GM18505 (cell line): Measurements from ENCODE around the gene HTR1D.
"Not testable (repeated sequence)": the region's sequence is repeated elsewhere in the genome, so short reads cannot be mapped to it uniquely, and the experiment has no call there.

ENCODE experiments used
- ATAC-seq: cut with Tn5 transposase; IDR thresholded peaks from one replicate; pipeline ENCODE4 v1.9.1; 2021; ENCODE audit not compliant: unreplicated experiment
- POLR2A ChIP-seq: IDR thresholded peaks from 4 replicates; pipeline ENCODE4 v1.6.1; 2011; ENCODE audit warnings: borderline replicate concordance; ENCODE audit not compliant: insufficient read depth, insufficient read length; ENCODE audit errors: extremely low read depth

Gene HTR1D, protein sequence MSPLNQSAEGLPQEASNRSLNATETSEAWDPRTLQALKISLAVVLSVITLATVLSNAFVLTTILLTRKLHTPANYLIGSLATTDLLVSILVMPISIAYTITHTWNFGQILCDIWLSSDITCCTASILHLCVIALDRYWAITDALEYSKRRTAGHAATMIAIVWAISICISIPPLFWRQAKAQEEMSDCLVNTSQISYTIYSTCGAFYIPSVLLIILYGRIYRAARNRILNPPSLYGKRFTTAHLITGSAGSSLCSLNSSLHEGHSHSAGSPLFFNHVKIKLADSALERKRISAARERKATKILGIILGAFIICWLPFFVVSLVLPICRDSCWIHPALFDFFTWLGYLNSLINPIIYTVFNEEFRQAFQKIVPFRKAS

DNA sequence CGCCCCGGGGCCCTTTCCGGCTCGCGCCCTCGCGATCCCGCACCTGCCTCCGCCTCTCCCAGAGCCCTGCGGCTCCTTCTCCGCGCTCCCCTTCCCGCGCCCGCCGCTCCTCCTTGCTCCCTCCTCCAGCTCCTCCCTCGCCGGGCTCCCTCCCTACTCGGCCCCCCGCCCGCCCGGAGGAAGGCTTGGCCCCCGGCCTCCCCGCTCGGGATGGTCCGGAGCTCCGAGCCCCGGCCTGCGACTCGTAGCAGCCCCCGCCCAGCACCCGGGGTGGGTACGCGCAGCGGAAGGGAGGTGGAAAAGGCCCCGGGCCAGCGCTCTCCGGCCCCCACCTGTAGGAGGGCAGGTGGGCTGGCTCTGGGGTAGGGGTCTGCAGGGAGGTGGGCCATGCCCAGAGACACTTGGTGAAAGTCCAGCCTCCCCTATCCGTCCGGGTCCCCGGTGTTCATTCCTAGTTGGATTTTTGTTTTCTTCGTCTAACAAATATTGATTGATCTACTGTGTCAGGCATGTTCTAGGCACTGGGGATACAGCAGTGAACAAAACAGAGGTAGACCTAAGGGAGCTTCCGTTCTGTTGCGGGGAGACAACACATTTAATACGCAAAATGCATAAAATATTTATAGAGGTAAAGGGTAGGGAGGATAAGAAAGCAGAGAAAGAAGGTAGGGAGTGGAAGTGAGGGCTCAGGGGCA, at the start of gene HTR1D:
Gene HTR1D (minus strand): TSS at position 82 of the 695 bp plus-strand sequence. CDS start 23,283 bp downstream, outside the sequence.
- no peak for ATAC-seq
- TF ChIP-seq POLR2A, result no peak

DNA sequence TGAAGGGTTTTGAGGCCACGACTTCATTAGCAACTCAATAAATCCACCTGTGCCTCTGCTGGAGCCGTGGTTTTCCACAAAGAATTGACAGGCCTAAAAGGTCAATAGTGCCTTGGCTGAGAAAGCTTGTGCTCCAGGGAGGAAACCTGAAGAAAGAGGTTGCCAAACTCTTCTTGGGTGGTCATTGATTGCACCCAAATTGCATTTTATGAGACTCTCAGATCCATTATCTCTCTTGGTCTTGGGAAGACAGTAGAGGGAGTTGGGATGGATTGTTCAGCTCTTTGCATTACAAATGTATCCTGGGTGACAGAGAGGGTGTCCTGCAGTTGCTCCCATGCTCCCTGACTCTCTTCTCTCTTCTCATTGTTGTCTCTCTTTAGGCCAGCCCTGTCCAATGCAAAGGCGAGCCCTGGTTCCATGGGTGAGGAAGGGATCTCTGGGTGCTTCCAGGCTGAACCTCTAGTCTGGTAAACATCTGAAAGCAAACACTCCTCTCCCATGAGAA, 46.1 kb upstream of the HTR1D start:
- no peak for ATAC-seq
- TF ChIP-seq POLR2A, result no peak

DNA sequence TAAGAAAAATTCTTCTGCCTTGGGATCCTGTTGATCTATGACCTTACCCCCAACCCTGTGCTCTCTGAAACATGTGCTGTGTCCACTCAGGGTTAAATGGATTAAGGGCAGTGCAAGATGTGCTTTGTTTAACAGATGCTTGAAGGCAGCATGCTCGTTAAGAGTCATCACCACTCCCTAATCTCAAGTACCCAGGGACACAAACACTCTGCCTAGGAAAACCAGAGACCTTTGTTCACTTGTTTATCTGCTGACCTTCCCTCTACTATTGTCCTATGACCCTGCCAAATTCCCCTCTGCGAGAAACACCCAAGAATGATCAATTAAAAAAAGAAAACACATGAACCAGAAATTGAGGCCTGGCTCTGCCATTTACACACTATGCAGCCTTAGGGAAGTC, 40.8 kb upstream of the HTR1D start:
- not testable (repeated sequence) for ATAC-seq

DNA sequence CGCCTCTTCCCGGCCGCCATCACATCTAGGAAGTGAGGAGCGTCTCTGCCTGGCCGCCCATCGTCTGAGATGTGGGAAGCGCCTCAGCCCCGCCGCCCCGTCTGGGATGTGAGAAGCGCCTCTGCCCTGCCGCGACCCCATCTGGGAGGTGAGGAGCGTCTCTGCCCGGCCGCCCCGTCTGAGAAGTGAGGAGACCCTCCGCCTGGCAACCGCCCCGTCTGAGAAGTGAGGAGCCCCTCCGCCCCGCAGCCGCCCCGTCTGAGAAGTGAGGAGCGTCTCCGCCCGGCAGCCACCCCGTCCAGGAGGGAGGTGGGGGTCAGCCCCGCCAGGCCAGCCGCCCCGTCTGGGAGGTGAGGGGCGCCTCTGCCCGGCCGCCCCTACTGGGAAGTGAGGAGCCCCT, 40.1 kb upstream of the HTR1D start:
- not testable (repeated sequence) for ATAC-seq

DNA sequence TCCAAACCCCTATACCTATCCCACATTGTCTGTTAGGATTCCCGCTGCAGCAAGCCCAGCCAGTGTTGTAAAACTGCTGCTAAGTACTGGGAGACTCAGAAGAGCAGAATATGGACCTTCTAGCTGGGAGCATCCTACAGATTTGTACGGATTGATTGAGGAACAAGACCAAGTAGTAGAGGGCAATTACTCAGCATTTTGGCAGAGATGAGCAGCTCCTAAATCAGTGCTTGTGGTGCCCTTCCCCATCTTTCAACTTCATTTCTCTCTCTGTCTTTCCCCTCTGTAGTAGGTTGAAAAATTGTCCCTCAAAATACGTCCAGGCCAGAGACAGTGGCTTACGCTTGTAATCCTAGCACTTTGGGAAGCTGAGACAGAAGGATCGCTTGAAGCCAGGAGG, 37.3 kb upstream of the HTR1D start:
- ATAC-seq, result no peak
- TF ChIP-seq POLR2A, result no peak

DNA sequence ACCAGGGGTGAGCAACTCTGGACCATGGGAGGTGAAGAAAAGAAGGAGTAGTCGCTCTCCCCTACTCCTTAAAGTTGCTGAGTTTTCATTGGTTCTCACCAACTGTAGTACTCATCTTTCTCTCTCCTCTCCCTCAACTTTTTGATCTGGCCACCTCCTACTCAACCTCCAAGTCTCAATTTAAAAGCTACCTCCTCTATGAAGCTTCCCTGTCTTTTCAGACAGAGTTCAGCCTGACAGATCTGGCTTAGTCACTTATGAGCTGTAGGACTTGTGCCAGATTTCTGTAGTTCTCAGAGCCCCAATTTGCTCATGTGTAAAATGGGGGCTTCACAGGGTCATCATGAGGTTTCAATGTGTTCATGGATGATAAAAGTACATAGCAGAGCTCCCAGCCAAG, 34.5 kb upstream of the HTR1D start:
- ATAC-seq, result no peak
- TF ChIP-seq POLR2A, result no peak

DNA sequence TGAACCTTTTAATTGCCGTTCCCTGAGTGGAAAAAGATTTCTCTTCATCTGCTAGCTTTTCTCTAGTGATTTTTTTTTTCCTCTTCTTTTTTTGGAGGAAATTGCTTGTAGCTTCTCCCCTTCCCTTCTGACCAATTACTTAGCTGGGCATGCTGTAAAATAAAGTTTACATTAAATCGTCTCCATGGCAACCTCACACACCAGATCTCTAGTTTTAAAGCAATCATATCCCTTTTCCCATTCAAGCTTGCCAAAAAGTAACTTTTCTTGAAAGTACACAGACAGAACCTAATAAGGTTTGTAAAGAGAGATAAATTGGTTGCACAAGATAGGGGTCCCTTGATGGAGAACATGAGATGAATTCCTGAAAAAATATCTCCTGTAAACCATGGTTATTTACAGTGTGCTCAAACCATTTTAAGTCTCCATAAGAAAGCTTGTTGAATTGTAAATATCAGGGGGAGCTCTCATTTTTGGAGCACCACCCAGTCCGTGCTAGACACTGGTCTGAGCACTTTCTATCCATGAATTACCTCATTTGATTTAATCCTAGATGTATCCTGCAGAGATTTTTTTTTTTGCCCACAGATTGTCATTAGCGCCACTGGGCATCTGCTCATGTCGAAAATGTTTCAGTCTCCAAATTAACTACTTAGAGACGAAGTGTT, 32.6 kb upstream of the HTR1D start:
- no peak for ATAC-seq
- TF ChIP-seq POLR2A, result no peak

DNA sequence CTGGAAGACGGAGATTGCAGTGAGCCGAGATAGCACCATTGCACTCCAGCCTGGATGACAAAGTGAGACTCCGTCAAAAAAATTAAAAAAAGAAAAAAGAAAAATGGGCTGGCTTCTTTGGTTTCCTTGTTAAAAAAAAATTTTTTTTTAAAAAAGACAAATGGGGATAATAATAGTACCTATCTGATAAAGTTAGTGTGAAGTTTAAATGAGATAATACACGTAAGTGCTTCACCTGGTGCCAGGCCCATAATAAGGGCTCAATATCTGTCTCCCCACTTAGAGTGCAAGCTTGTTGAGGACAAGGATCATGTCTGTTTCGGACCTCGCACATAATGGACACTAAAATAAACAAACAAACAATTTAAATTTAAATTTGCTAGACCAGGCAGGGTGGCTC, 30.0 kb upstream of the HTR1D start:
- no peak for ATAC-seq
- TF ChIP-seq POLR2A, result no peak

DNA sequence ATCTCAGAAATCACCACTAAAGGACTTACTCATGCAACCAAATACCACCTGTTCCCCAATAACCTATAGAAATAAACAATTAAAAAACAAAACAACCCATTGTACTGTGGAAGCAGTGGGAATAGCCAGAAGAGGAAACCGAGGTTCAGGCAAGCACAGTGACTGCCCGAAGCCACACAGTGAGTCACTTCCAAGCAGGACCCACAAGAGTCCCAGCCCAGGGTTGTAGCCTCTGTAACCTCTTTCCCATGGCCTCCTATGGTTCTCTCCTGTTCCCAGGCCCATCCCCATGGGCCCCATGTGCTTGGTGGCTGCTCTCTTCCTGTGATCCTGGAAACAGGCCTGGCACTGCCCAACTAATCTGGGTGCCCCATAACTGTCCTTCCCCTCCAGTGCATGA, 29.0 kb upstream of the HTR1D start:
- no peak for TF ChIP-seq POLR2A
- ATAC-seq, result no peak

DNA sequence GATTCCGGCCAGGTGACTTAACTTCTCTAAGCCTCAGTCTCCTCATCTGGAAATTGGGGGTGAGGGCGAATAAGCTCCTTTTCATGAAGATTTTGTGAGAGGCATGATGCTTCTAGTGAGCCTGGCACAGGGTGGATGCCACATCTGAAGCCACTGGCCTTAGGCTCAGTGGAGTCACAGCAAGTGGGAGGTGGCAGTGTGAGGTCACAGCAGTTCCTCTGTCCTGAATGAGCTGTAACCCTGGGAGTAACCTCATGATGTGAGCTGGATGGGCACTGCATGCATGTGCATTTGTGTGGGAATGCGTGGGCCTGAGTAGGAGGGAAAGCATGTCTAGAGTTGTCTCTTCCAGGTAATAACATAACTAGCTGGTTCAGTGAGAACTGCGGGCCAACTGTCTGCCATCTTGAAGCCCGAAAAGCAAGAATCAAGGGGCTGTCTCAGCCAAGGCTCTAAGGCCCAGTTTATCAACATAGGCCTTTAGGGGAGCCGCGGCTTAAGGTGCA, 27.0 kb upstream of the HTR1D start:
- no peak for ATAC-seq
- TF ChIP-seq POLR2A, result no peak

DNA sequence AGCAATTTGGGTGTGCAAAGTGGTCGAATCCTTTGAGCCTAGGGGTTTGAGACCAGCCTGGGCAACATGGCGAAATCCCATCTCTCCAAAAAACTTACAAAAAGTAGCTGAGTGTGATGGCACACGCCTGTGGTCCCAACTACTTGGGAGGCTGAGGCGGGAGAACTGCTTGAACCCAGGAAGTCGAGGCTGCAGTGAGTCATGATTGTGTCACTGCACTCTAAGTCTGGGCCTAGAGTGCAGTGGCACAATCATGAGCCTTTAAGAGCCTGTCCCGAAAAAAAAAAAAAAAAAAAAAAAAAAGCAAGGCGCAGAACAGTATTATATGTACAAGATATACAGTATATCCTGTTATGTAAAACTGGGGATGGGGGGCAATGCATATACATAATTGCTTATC, 25.1 kb upstream of the HTR1D start:
- no peak for TF ChIP-seq POLR2A

DNA sequence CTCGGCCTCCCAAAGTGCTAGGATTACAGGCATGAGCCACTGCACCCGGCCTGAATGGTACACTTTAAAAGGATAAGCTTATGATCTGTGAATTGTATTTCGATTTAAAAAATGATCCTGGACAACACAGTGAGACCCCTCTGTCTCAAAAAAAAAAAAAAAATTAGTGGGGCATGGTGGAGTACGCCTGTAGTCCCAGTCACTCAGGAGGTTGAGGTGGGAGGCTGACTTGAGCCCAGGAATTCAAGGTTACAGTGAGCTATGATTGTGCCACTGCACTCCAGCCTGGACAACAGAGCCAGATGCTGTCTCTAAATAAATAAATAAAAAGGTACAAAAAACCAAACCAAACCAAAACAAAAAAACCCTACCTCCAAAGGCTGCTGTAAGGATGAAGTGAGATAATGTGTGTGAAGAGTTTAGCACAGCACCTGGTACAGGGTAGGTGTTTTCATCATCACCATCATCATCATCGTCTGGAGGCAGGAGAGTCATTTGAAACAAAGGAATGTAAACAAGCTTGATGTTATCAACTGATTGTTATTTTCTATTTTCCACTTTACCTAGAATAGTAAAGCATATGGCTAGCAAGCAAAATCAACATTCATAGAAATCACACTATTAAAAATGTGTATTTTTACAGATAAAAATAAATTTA, 22.5 kb upstream of the HTR1D start:
- no peak for TF ChIP-seq POLR2A
- no peak for ATAC-seq

More for the DNA sequence above, 25.1 kb upstream of the HTR1D start:
- ATAC-seq, result no peak

DNA sequence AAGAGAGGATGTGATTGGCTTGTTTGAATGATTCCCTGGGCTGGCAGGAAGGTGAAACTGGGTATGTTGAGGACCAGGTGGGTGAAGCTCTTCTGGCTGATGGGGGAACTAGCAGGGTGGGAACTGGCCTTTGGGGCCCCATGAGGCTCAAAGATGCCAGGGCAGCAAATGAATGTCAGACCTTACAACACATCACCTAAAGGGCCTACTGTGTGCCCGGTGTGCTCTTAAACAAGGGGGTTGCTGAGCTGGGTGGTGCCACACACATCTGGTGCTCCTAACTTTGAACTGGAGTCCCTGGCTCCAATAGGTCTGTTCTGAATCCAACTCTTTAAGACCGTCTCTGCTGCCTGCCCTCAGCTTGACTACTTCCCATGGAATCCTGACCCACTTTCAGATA, 21.3 kb upstream of the HTR1D start:
- no peak for TF ChIP-seq POLR2A
- no peak for ATAC-seq
